Activated B cell treated with CpG ODN at 0.5 μM for 24 hours (primary cell): ENCODE results near the gene SNX8. TPM values are rescaled to one million over a fixed set of nuclear protein-coding genes. Genes with fewer than 3 reads are reported as not detected.
A peak's percentile ranks its signal among the peaks of the same experiment; 100 is the strongest.

ENCODE experiments used
- ATAC-seq: fragments of 200-7000 bp; cut with Tn5 transposase; one replicate; pipeline ENCODE4 v1.10.0; 2021; ENCODE audit warnings: low read depth, mild to moderate bottlenecking, moderate library complexity
- CTCF ChIA-PET: fragments of 350-600 bp; sonication (Branson Sonifier 250); formaldehyde crosslinking; loops from one replicate; lab custom pipeline; 2021; ENCODE audit warnings: antibody characterized with exemption; lab: Charles Lee
- POLR2A ChIA-PET: fragments of 350-600 bp; sonication (Branson Sonifier 250); formaldehyde crosslinking; loops from one replicate; lab custom pipeline; 2021; ENCODE audit warnings: antibody characterized with exemption; lab: Charles Lee
- DNase-seq: peaks from one replicate; pipeline ENCODE4 v3.0.0; 2022
- H3K27ac Mint-ChIP-seq: one replicate; pipeline ENCODE4 v1.8.0; 2020; ENCODE audit warnings: mixed read lengths
- H3K27me3 Mint-ChIP-seq: one replicate; pipeline ENCODE4 v1.8.0; 2021; ENCODE audit warnings: mixed read lengths
- H3K36me3 Mint-ChIP-seq: one replicate; pipeline ENCODE4 v1.8.0; 2021; ENCODE audit warnings: low read depth, mixed read lengths
- H3K4me1 Mint-ChIP-seq: one replicate; pipeline ENCODE4 v1.8.0; 2021; ENCODE audit warnings: mixed read lengths
- H3K4me3 Mint-ChIP-seq: one replicate; pipeline ENCODE4 v1.8.0; 2020; ENCODE audit warnings: mild to moderate bottlenecking, mixed read lengths
- H3K9me3 Mint-ChIP-seq: one replicate; pipeline ENCODE4 v1.8.0; 2020; ENCODE audit warnings: mixed read lengths
- intact Hi-C: fragments of 100-400 bp; cut with micrococcal nuclease; formaldehyde crosslinking; loops from one replicate; pipeline ENCODE4 v1.15.1; 2024
- total RNA-seq: library from RNA; stranded (reverse); gene quantifications from 2 replicates; pipeline ENCODE4 v1.2.3, GENCODE V29; 2022
- TF ChIP-seq, protein P1 (sequence below): fragments of 200-600 bp; IDR thresholded peaks from one replicate; pipeline ENCODE4 v1.8.0; 2022; ENCODE audit warnings: antibody characterized with exemption, mild to moderate bottlenecking

The SNX8 gene
- total RNA-seq, 1 donor from 2014 or later, result 175 TPM

DNA sequence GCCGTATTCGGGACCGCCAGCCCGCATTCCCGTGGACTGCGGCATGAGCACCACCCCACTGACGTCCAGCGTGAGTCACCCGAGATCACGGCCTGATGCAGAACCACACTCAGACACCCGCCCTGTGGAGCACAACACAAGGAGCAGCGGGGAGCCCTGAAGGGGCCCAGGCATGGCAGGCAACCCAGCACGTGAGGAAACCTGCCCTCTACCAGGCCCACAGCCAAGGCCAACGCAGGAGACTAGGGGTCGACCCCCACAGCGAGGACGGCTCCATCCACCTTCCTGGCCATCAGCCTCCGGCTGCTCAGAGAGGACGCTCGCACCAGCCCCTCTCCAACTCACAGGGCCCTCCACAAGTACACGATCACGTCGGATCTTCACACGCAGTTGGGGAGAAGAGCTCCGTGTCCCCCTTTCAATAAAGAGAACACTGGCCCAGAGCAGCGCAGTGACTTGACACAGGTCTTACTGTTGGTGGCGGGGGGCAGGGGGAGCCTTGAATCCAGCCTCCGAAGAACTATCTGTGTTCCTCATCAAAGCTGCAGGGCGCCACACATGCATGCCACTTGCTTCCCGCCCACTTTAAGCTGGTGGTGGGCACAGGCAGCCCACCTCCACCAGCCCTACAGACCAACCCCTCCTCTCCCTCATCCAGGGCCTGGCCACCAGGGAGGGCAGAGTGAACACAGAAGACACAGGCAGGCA lies 103.5 kb downstream of the SNX8 start:
- DNase-seq (no peak), ATAC-seq (no peak)
- no peaks in the 10 kb centered on the region for H3K27me3 Mint-ChIP-seq
- no peak overlapping the region for H3K4me3 Mint-ChIP-seq
- H3K4me1 Mint-ChIP-seq, result peaks cover 9% of the 10 kb centered on the region
- H3K36me3 Mint-ChIP-seq, result peaks cover 76% of the 10 kb centered on the region
- POLR2A ChIA-PET, result no interaction called here
- H3K9me3 Mint-ChIP-seq, result no peaks in the 10 kb centered on the region
- intact Hi-C loops, result no loop called here
- TF ChIP-seq, protein P1, sequence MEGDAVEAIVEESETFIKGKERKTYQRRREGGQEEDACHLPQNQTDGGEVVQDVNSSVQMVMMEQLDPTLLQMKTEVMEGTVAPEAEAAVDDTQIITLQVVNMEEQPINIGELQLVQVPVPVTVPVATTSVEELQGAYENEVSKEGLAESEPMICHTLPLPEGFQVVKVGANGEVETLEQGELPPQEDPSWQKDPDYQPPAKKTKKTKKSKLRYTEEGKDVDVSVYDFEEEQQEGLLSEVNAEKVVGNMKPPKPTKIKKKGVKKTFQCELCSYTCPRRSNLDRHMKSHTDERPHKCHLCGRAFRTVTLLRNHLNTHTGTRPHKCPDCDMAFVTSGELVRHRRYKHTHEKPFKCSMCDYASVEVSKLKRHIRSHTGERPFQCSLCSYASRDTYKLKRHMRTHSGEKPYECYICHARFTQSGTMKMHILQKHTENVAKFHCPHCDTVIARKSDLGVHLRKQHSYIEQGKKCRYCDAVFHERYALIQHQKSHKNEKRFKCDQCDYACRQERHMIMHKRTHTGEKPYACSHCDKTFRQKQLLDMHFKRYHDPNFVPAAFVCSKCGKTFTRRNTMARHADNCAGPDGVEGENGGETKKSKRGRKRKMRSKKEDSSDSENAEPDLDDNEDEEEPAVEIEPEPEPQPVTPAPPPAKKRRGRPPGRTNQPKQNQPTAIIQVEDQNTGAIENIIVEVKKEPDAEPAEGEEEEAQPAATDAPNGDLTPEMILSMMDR, result no peak
- H3K27ac Mint-ChIP-seq, result no peak overlapping the region
- CTCF ChIA-PET, result interaction anchor here (1.0 kb wide), 1 partner anchor 28 kb away, joined by 3 read pairs; no protein-coding TSS in a partner anchor

DNA sequence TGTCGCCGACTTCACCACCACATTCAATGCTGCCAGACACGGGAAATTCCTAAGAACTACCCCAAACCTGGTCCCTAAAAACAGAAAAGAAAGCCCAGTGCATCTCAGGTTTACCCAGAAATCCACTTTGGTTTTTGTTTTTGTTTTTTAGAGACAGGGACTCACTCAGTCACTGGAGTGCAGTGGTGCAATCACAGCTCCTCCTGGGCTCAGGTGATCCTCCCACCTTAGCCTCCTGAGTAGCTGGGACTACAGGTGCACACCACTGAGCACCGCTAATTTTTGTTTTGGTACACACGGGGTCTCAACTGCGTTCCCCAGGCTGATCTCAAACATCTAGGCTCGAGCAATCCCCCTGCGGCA lies 104.3 kb downstream of the SNX8 start:
- Mint-ChIP-seq H3K36me3 (peaks cover 68% of the 10 kb centered on the region), H3K4me1 (peaks cover 9% of the 10 kb centered on the region), H3K4me3 (no peak overlapping the region), H3K27ac (peak overlapping the region; percentile 59), H3K27me3 (no peaks in the 10 kb centered on the region), H3K9me3 (no peaks in the 10 kb centered on the region)
- intact Hi-C loops, result loop anchor here (1.0 kb wide), 3 partner anchors 110 to 631 kb away; no protein-coding TSS in a partner anchor
- DNase-seq, result no peak
- ChIA-PET POLR2A (interaction anchor here (1.2 kb wide), 1 partner anchor 27 kb away, joined by 4 read pairs; no protein-coding TSS in a partner anchor), CTCF (interaction anchor here (0.8 to 2.0 kb wide), 9 partner anchors 15 to 631 kb away, joined by 3 to 8 read pairs (median 4); no protein-coding TSS in a partner anchor)
- TF ChIP-seq, protein P1, result no peak
- peak; percentile 19 for ATAC-seq

DNA sequence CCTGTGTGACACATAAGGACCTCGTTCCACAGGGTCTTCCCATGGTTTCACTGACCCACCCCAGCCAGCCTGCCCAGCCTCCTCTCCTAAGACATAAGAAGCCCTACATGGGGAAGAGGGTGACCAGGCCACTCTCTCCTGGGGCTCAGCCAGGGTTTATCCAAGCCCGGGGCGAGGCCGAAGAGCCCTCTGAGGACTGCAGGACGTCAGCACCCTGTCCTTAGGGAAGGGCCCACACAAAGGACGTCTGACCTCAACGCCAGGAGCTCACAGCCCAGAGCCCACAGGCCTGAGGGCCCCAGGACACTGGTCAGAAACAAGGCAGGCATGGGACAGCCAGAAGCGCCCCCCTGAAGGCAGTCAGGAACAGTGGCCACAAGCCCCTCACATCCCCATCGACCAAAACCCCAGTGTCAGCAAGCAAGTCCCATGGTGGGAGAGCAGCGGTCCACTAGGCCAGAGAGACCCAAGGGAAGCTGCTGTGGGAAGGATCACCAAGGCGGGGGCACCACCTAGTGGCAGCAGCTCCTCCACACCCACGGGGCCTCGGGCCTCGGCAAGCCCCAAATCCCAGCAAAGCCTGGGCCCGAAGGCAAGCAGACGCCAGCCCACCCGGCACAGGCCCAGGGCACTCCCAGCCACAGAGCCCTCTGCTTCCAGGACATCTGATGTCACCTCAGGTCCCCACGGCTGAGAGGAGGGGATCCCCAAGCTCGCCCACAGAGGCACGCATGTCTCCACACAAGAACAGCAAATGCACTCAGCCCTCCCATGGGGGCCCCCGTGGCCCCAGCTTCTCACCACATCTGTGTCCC lies 104.9 kb downstream of the SNX8 start:
- Mint-ChIP-seq H3K27me3 (no peaks in the 10 kb centered on the region), H3K36me3 (peaks cover 62% of the 10 kb centered on the region), H3K4me1 (peaks cover 11% of the 10 kb centered on the region), H3K9me3 (no peaks in the 10 kb centered on the region), H3K4me3 (no peak overlapping the region), H3K27ac (peak overlapping the region; percentile 59)
- intact Hi-C loops, result loop anchor here (1.0 kb wide), 3 partner anchors 109 to 630 kb away; no protein-coding TSS in a partner anchor
- TF ChIP-seq, protein P1, result no peak
- POLR2A ChIA-PET, result interaction anchor here (1.2 kb wide), 1 partner anchor 28 kb away, joined by 4 read pairs; no protein-coding TSS in a partner anchor
- CTCF ChIA-PET, result interaction anchor here (0.8 to 2.0 kb wide), 9 partner anchors 14 to 630 kb away, joined by 3 to 8 read pairs (median 4); no protein-coding TSS in a partner anchor
- peak; percentile 58 for DNase-seq
- ATAC-seq, result peak; percentile 85

DNA sequence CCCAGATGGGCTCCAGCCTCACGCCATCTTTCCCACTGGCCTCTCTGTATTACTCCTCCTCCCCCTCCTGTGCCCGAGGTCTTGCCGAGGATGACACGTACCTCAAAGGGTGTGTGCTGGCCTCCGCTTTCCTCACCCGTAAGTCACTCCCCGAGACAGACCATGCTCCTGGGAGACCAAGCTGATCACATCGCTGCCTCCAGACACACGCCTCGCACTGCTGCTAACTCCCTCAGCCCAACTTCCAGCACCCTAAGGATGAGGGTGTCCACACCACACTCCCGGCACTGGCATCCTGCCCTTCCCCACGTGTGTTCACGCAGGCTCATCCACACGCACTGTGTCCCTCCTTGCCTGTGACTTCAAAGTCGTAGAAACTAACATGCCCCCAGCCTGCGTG lies 105.5 kb downstream of the SNX8 start:
- Mint-ChIP-seq H3K27me3 (no peaks in the 10 kb centered on the region), H3K27ac (no peak overlapping the region), H3K4me1 (peaks cover 17% of the 10 kb centered on the region), H3K9me3 (no peaks in the 10 kb centered on the region), H3K36me3 (peaks cover 56% of the 10 kb centered on the region), H3K4me3 (no peak overlapping the region)
- ChIA-PET CTCF (interaction anchor here (1.0 to 2.0 kb wide), 4 partner anchors 109 to 629 kb away, joined by 4 to 8 read pairs (median 6); no protein-coding TSS in a partner anchor), POLR2A (no interaction called here)
- ATAC-seq, result no peak
- intact Hi-C loops, result loop anchor here (1.0 kb wide), 3 partner anchors 108 to 629 kb away; no protein-coding TSS in a partner anchor
- TF ChIP-seq, protein P1, result no peak
- no peak for DNase-seq
